ELF-1 (cell line): ENCODE measurements around the gene POLD2.
A peak's percentile ranks its signal among the peaks of the same experiment; 100 is the strongest.

Experiments
- DNase-seq: peaks from one replicate; pipeline ENCODE4 v3.0.0-alpha.2; 2016; ENCODE audit warnings: low read depth, low spot score

The POLD2 gene

DNA sequence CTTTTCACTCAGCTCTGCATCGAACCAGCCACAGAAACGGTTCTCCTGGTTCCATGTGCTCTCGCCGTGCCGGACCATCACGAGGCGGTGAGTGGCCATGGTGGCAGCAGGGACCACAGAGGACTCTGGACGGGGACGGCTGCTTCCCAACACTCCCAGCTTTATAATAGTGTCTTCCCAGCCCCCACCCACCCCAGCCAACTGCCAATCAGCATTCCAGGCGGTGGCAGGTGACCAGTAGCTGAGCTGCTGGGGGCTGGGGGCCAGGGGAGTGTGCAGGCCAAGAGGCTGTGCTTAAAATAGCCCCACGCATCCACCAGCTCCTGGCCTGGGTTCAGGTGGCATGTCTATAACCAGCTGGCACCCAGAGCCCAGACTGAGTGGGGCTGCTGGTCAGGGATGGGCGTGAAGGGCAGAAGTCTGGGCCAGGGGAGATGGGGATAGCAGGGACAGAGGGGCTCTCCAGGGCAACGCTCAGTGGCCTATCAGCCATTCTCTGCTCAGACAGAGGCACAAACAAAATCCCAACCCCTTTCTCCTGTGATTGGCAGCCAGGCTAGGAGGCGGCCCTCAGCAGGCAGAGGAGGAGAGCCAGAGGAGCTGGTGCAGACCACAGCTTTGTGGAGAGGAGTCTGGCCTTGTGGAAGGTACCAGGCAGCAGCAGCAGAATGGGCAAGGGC lies 57.8 kb downstream of the POLD2 start, which contains the start of gene PGAM2:
PGAM2 (minus strand) TSS at position 137 of the 680 bp plus-strand sequence; CDS start at position 99, 38 bp downstream.
- DNase-seq, result peak; percentile 82

GRCh38 chr7:44064791-44065430 lies 58.4 kb downstream of the POLD2 start:
- peak; percentile 35 for DNase-seq
